ENCODE data around the gene SAMD9L. TPM values are rescaled to one million over a fixed set of nuclear protein-coding genes. Genes with fewer than 3 reads are reported as not detected.

Gene SAMD9L
- total and polyA plus RNA-seq, 2 experiments from 2014 or later: 1.5 to 4.5 TPM

DNA sequence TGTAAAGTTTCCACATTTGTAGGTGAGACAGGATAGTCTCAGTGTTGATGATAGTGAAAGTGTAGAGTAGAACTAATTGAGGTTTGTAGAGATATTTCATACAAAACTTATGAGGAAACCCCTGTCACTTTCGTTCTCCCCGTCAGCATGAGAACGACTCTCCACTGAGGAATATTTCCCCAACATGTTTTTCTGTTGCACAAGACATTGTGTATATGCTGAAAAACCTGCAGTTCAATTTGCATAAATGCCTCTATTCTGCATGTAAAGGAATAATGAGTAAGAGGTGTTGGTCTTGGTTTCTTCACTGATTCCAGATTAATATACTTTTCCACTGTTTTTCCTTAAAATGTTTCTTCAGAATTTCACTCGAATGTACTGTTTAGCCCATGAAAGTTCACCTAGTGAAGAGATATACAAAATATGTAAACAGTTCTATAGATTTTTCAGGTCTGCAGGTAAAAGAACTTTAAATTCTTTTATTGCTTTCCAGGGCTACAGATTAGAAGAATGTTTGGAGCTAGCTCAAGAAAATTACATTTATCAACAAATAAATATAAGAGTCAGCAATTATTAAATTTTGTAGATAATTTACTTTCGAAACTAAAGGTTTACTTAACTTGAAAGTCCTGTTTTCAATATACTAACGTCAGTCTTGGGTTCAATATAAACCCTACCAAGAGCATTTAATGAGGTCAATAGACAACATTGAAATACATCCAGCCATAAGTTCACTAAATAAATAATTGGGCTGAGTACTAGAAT lies 40.9 kb upstream of the SAMD9L start:
- H3K9me3 ChIP-seq (ENCODE audit: low read depth): no peaks in the 10 kb centered on the region
- no peaks in the 10 kb centered on the region for H4K20me1 ChIP-seq (ENCODE audit: insufficient read depth, poor library complexity, severe bottlenecking)
- TF ChIP-seq EZH2 (IDR thresholded peaks at IDR 0.05; ENCODE audit: borderline replicate concordance) (no peak), EZH2phosphoT487 (IDR thresholded peaks at IDR 0.05; ENCODE audit: low read depth, severe bottlenecking, unreplicated experiment) (no peak), CTCF (IDR thresholded peaks at IDR 0.05; ENCODE audit: poor library complexity) (no peak)
- H3K9me2 ChIP-seq (replicated peaks; ENCODE audit: insufficient read depth): no peaks in the 10 kb centered on the region
- no peak overlapping the region for H3K4me3 ChIP-seq
- H3K36me3 ChIP-seq (replicated peaks; ENCODE audit: insufficient read depth, low read depth): no peaks in the 10 kb centered on the region
- no peaks in the 10 kb centered on the region for H3K27me3 ChIP-seq
- H3K27ac ChIP-seq: no peak overlapping the region
- DNase-seq (ENCODE audit: low spot score): no peak
- no peaks in the 10 kb centered on the region for H3K4me1 ChIP-seq (ENCODE audit: insufficient read depth)
- H2AFZ ChIP-seq: no peak overlapping the region
- no peak overlapping the region for H3K4me2 ChIP-seq
- no peaks in the 10 kb centered on the region for H3K79me2 ChIP-seq
- 75% methylated on average over 6 of the region's 6 CpGs for whole genome bisulfite sequencing (ENCODE audit: low lambda C conversion rate, missing lambda C conversion rate)

DNA sequence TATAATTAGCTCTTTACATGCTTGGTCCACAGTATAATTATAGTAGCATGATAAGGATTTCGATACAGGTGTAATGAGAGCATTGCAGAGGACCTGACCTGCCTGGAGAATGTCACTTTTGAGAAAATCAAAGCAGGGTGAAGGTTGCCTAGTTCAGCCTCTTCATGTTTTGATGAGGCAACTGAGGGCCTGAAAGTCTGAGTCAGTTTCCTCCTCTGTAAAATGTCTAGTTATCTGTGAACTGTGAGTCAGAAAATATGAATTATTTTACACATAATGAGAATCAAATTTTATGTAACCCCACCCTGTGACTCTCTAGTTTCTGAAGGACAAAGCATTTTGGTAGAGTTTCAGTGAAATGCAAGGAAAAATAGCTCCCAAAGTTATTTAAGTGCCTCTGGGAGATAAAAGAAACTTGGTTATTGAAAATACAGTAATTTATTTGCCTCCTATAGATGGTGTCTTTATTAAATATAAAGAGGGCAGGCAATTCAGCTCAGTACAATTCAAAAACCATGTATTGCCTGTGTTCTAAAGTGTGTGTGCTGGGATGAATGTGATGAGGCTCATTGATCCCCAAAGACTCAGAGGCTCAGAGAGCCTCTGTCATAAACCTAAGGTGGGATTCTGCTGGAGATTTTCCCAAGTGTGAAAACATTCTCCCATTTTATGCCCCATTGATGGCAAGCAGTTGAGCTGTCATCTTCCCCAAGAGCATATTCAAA lies 37.3 kb upstream of the SAMD9L start:
- Histone ChIP-seq H4K20me1 (ENCODE audit: insufficient read depth, poor library complexity, severe bottlenecking) (no peaks in the 10 kb centered on the region), H3K79me2 (no peaks in the 10 kb centered on the region), H3K27me3 (peaks cover 12% of the 10 kb centered on the region), H2AFZ (no peak overlapping the region), H3K9me3 (ENCODE audit: low read depth) (no peaks in the 10 kb centered on the region), H3K9me2 (replicated peaks; ENCODE audit: insufficient read depth) (no peaks in the 10 kb centered on the region), H3K4me3 (no peak overlapping the region), H3K4me1 (ENCODE audit: insufficient read depth) (no peaks in the 10 kb centered on the region), H3K36me3 (replicated peaks; ENCODE audit: insufficient read depth, low read depth) (no peaks in the 10 kb centered on the region), H3K27ac (no peak overlapping the region), H3K4me2 (no peak overlapping the region)
- WGBS (ENCODE audit: low lambda C conversion rate, missing lambda C conversion rate): 55% methylated on average over 1 of the region's 1 CpG
- no peak for DNase-seq (ENCODE audit: low spot score)
- TF ChIP-seq CTCF (IDR thresholded peaks at IDR 0.05; ENCODE audit: poor library complexity) (no peak), EZH2phosphoT487 (IDR thresholded peaks at IDR 0.05; ENCODE audit: low read depth, severe bottlenecking, unreplicated experiment) (no peak), EZH2 (IDR thresholded peaks at IDR 0.05; ENCODE audit: borderline replicate concordance) (no peak)

- Histone ChIP-seq H3K27ac (no peak overlapping the region), H3K4me1 (ENCODE audit: insufficient read depth) (no peaks in the 10 kb centered on the region), H3K9me3 (ENCODE audit: low read depth) (no peaks in the 10 kb centered on the region), H3K4me3 (no peak overlapping the region), H3K36me3 (replicated peaks; ENCODE audit: insufficient read depth, low read depth) (no peaks in the 10 kb centered on the region), H3K9me2 (replicated peaks; ENCODE audit: insufficient read depth) (no peaks in the 10 kb centered on the region), H3K79me2 (no peaks in the 10 kb centered on the region), H3K27me3 (peaks cover 12% of the 10 kb centered on the region), H4K20me1 (ENCODE audit: insufficient read depth, poor library complexity, severe bottlenecking) (no peaks in the 10 kb centered on the region), H3K4me2 (no peak overlapping the region), H2AFZ (no peak overlapping the region)
- TF ChIP-seq EZH2 (IDR thresholded peaks at IDR 0.05; ENCODE audit: borderline replicate concordance) (no peak), CTCF (IDR thresholded peaks at IDR 0.05; ENCODE audit: poor library complexity) (no peak), EZH2phosphoT487 (IDR thresholded peaks at IDR 0.05; ENCODE audit: low read depth, severe bottlenecking, unreplicated experiment) (no peak)
- DNase-seq (ENCODE audit: low spot score): no peak
Observed at GRCh38 chr7:93179173-93179572, 31.0 kb upstream of the SAMD9L start.

Data from hepatocyte (in vitro differentiated cells).